ENCODE results near the gene LAMA3.

DNA sequence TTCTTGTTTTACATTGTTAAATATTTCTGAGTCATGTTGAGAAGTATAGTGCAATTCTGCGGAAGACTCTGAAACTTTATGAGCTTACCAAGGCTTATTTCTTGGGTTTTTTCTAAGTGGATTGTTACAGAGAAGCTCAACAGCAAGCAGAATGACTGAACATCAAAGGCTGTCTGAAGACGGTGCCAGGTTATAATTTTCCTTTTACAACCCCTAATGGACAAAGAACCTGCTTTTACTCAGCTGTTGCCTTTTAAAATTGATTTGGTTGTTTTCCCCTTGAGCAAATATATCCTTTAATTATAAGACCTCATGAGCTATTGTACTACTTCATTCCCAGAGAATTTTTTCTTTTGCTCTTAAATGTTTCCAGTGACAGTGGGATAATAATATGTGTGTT is 41.6 kb downstream of the LAMA3 start:
- TF ChIP-seq, protein P1, sequence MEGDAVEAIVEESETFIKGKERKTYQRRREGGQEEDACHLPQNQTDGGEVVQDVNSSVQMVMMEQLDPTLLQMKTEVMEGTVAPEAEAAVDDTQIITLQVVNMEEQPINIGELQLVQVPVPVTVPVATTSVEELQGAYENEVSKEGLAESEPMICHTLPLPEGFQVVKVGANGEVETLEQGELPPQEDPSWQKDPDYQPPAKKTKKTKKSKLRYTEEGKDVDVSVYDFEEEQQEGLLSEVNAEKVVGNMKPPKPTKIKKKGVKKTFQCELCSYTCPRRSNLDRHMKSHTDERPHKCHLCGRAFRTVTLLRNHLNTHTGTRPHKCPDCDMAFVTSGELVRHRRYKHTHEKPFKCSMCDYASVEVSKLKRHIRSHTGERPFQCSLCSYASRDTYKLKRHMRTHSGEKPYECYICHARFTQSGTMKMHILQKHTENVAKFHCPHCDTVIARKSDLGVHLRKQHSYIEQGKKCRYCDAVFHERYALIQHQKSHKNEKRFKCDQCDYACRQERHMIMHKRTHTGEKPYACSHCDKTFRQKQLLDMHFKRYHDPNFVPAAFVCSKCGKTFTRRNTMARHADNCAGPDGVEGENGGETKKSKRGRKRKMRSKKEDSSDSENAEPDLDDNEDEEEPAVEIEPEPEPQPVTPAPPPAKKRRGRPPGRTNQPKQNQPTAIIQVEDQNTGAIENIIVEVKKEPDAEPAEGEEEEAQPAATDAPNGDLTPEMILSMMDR (IDR thresholded peaks at IDR 0.05): no peak
- TF ChIP-seq EZH2 (IDR thresholded peaks at IDR 0.05): no peak
- TF ChIP-seq EZH2phosphoT487 (IDR thresholded peaks at IDR 0.05): no peak

Measured in neural progenitor cell (in vitro differentiated cells).